Transverse colon (tissue), 4 donors: Measurements from ENCODE around the gene GNPNAT1. TPM values are rescaled to one million over a fixed set of nuclear protein-coding genes. Genes with fewer than 3 reads are reported as not detected.
"Not testable (repeated sequence)": the region's sequence is repeated elsewhere in the genome, so short reads cannot be mapped to it uniquely, and the experiment has no call there.

Source experiments
- DNase-seq: peaks from one replicate; pipeline ENCODE4 v3.0.0-alpha.2; 2019
- H3K27ac ChIP-seq, 4 donors: fragments of 200-600 bp; sonication (generic); 2 replicates each; pipeline ENCODE4 v1.5.1; 2016 to 2018; ENCODE audit warnings: inconsistent platforms in 4 of 4
- H3K27me3 ChIP-seq: fragments of 200-600 bp; sonication (generic); 2 replicates; pipeline ENCODE4 v1.5.1; 2017; ENCODE audit warnings: inconsistent platforms
- H3K36me3 ChIP-seq, 4 donors: fragments of 200-600 bp; sonication (generic); 2 replicates each; pipeline ENCODE4 v1.5.1; 2017 to 2019; ENCODE audit warnings: inconsistent platforms in 4 of 4
- H3K4me1 ChIP-seq, 4 donors: fragments of 200-600 bp; sonication (generic); 2 replicates each; pipeline ENCODE4 v1.5.1; 2017 to 2020; ENCODE audit warnings: inconsistent platforms in 4 of 4
- H3K4me3 ChIP-seq, 4 donors: fragments of 200-600 bp; sonication (generic); 1 replicate in 1 of 4; 2 replicates in 3 of 4; pipeline versions ENCODE4 v1.5.1 to v1.6.1; 2017 to 2019; ENCODE audit warnings: inconsistent platforms in 4 of 4
- H3K9me3 ChIP-seq, 2 donors: fragments of 200-600 bp; sonication (generic); 2 replicates each; pipeline ENCODE4 v1.5.1; 2017 to 2019; ENCODE audit warnings: inconsistent platforms in 2 of 2
- EP300 ChIP-seq: sonication (generic); formaldehyde crosslinking; IDR thresholded peaks from one replicate; pipeline ENCODE4 v1.6.1; 2017; ENCODE audit warnings: antibody characterized with exemption, low read depth
- POLR2A ChIP-seq: fragments of 450-650 bp; IDR thresholded peaks from one replicate; pipeline ENCODE4 v1.6.1; 2016; ENCODE audit warnings: antibody characterized with exemption, mild to moderate bottlenecking, moderate library complexity
- POLR2AphosphoS5 ChIP-seq, 3 donors: sonication (generic); formaldehyde crosslinking; IDR thresholded peaks; one replicate each; pipeline ENCODE4 v1.6.1; 2016; ENCODE audit warnings: antibody characterized with exemption in 3 of 3
- WGBS, 2 donors: methylation state at CpG; one replicate each; pipeline ENCODE4 v1.1.5; 2018; ENCODE audit warnings: low coverage in 1 of 2; 5-methylcytosine and 5-hydroxymethylcytosine counted together
- in situ Hi-C, 4 donors: fragments of 200-750 bp; cut with MboI; loops; one replicate each; pipeline versions ENCODE4 v1.15.0 to v1.15.1; 2017; ENCODE audit warnings: low sequenced_read_pairs in 3 of 4, low pct_ligation_motif_present in 1 of 4, low pct_unique_long_range_greater_than_20kb in 1 of 4
- intact Hi-C: fragments of 100-400 bp; cut with DNase I; formaldehyde crosslinking; loops from one replicate; pipeline ENCODE4 v1.15.1; 2023; ENCODE audit warnings: low total_unique reads
- small RNA-seq, 4 donors: library from RNA; depleted of rRNA; stranded (forward); fragments of <200 nt; gene quantifications; one replicate each; pipeline ENCODE3, GENCODE V24; 2016
- total RNA-seq, 4 donors: library from RNA; depleted of rRNA; stranded (reverse); fragments of >200 nt; gene quantifications; one replicate each; pipeline ENCODE4 v1.1.0, GENCODE V29; 2016
- TF ChIP-seq, protein P1 (sequence below), 5 experiments: fragments of 200-600 bp in 3 of 5; fragments of 450-650 bp in 2 of 5; sonication (generic) in 3 of 5; IDR thresholded peaks; 1 replicate in 2 of 5; 2 replicates in 3 of 5; pipeline ENCODE4 v1.5.1; 2016 to 2017; ENCODE audit warnings: antibody characterized with exemption in 5 of 5, inconsistent platforms in 3 of 5, mild to moderate bottlenecking in 2 of 5, moderate library complexity in 1 of 5

The GNPNAT1 gene
- total RNA-seq, 4 donors from 2014 or later = 7.5 to 17.1 (median 12.7) TPM

- intact Hi-C loops (no loop called here), in situ Hi-C loops (no loop called here)
- peak; percentile 99 for DNase-seq
Observed at GRCh38 chr14:52729925-52730708, 61.3 kb downstream of the GNPNAT1 start, which contains the start of gene STYX. Gene STYX, plus strand, starts transcription at chr14:52730166. Its CDS starts 309 bp downstream, at chr14:52730475.

GRCh38 chr14:52729585-52729924, 61.9 kb downstream of the GNPNAT1 start:
- intact Hi-C loops (no loop called here), in situ Hi-C loops (no loop called here)
- peaks cover 0 to 10% (median 4%) of the 10 kb centered on the region in 4 donors for H3K4me1 ChIP-seq
- no peaks in the 10 kb centered on the region for H3K9me3 ChIP-seq
- TF ChIP-seq POLR2A (no peak), EP300 (no peak), POLR2AphosphoS5 (IDR thresholded peaks at IDR 0.05) (no peak)
- TF ChIP-seq, protein P1, sequence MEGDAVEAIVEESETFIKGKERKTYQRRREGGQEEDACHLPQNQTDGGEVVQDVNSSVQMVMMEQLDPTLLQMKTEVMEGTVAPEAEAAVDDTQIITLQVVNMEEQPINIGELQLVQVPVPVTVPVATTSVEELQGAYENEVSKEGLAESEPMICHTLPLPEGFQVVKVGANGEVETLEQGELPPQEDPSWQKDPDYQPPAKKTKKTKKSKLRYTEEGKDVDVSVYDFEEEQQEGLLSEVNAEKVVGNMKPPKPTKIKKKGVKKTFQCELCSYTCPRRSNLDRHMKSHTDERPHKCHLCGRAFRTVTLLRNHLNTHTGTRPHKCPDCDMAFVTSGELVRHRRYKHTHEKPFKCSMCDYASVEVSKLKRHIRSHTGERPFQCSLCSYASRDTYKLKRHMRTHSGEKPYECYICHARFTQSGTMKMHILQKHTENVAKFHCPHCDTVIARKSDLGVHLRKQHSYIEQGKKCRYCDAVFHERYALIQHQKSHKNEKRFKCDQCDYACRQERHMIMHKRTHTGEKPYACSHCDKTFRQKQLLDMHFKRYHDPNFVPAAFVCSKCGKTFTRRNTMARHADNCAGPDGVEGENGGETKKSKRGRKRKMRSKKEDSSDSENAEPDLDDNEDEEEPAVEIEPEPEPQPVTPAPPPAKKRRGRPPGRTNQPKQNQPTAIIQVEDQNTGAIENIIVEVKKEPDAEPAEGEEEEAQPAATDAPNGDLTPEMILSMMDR (IDR thresholded peaks at IDR 0.05) = no peak
- DNase-seq = no peak
- no peaks in the 10 kb centered on the region for H3K27me3 ChIP-seq
- H3K36me3 ChIP-seq = peaks cover 0 to 26% (median 5%) of the 10 kb centered on the region in 4 donors
- WGBS, 2 donors = 2% methylated on average over 4 to 8 of the region's 8 CpGs
- peak overlapping the region; percentile 90 to 95 (median 93) for H3K27ac ChIP-seq
- H3K4me3 ChIP-seq = peak overlapping the region in 3 of 4 donors; percentile 75 to 99 (median 98)

More at GRCh38 chr14:52729925-52730708, 61.3 kb downstream of the GNPNAT1 start, which contains the start of gene STYX:
- no peaks in the 10 kb centered on the region for H3K27me3 ChIP-seq
- peaks cover 0 to 21% (median 4%) of the 10 kb centered on the region in 4 donors for H3K36me3 ChIP-seq
- peaks cover 0 to 10% (median 4%) of the 10 kb centered on the region in 4 donors for H3K4me1 ChIP-seq
- peak within 1 kb of the TSS; percentile 75 to 99 (median 87) for H3K4me3 ChIP-seq
- TF ChIP-seq POLR2AphosphoS5 (IDR thresholded peaks at IDR 0.05) (peak; percentile 76 to 92 (median 82)), POLR2A (peak; percentile 88), EP300 (no peak)
- TF ChIP-seq, protein P1 (IDR thresholded peaks at IDR 0.05) = peak in 4 of 5 experiments; percentile 24 to 64 (median 29)
- peak within 1 kb of the TSS; percentile 90 to 95 (median 93) for H3K27ac ChIP-seq
- WGBS, 2 donors = 1% methylated on average over 56 of the region's 72 CpGs; no CpG with 5 or more reads in 1 of the 2 donors
- H3K9me3 ChIP-seq = no peaks in the 10 kb centered on the region

GRCh38 chr14:52729035-52729434, 62.4 kb downstream of the GNPNAT1 start:
- H3K9me3 ChIP-seq, intact Hi-C loops, in situ Hi-C loops, DNase-seq, H3K27me3 ChIP-seq, H3K4me3 ChIP-seq: not testable (repeated sequence)
- H3K36me3 ChIP-seq = peaks cover 0 to 29% (median 8%) of the 10 kb centered on the region in 4 donors
- 93 to 95% methylated on average over 7 to 15 of the region's 15 CpGs for WGBS, 2 donors
- H3K4me1 ChIP-seq = peaks cover 0 to 10% (median 4%) of the 10 kb centered on the region in 4 donors
- peak overlapping the region in 3 of 4 donors; percentile 91 to 95 (median 95) for H3K27ac ChIP-seq

DNA sequence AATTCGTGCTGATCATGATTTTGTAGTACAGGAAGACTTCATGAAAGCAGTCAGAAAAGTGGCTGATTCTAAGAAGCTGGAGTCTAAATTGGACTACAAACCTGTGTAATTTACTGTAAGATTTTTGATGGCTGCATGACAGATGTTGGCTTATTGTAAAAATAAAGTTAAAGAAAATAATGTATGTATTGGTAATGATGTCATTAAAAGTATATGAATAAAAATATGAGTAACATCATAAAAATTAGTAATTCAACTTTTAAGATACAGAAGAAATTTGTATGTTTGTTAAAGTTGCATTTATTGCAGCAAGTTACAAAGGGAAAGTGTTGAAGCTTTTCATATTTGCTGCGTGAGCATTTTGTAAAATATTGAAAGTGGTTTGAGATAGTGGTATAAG, 63.9 kb downstream of the GNPNAT1 start:
- in situ Hi-C loops, DNase-seq, H3K27ac ChIP-seq, H3K27me3 ChIP-seq, H3K4me3 ChIP-seq, H3K9me3 ChIP-seq, intact Hi-C loops: not testable (repeated sequence)
- peaks cover 0 to 10% (median 4%) of the 10 kb centered on the region in 4 donors for H3K4me1 ChIP-seq
- 92 to 97% methylated on average over 2 of the region's 2 CpGs for WGBS, 2 donors
- H3K36me3 ChIP-seq = peaks cover 0 to 34% (median 13%) of the 10 kb centered on the region in 4 donors

Small RNA genes lying within 50 kb of the gene (small RNA-seq; reads per million reads assigned to genes)
- 0 reads per million in 4 donors for gene AL139317.2

Other genes with a start within 250 kb of the GNPNAT1 start
- 10 to 100 TPM in 1 of 4 donors, 1 to 10 TPM in 2, not detected in 1; 5.6 to 11.1 (median 7.1) TPM for gene TXNDC16, start 239.1 kb downstream of the GNPNAT1 start, total RNA-seq
- gene GPR137C, start 238.8 kb downstream of the GNPNAT1 start, total RNA-seq = 1 to 10 TPM in 1 of 4 donors, under 1 TPM in 3; 0.27 to 2.6 (median 0.36) TPM
- 10 to 100 TPM; 21.9 to 46.0 (median 35.6) TPM for gene ERO1A, start 96.0 kb downstream of the GNPNAT1 start, total RNA-seq
- 10 to 100 TPM in 3 of 4 donors, 1 to 10 TPM in 1; 6.8 to 87.8 (median 47.8) TPM for gene PSMC6, start 84.4 kb downstream of the GNPNAT1 start, total RNA-seq
- 10 to 100 TPM in 2 of 4 donors, 1 to 10 TPM in 2; 6.0 to 14.4 (median 9.1) TPM for gene STYX, start 61.4 kb downstream of the GNPNAT1 start, total RNA-seq
- gene FERMT2, start 159.4 kb upstream of the GNPNAT1 start, total RNA-seq = 100 to 1,000 TPM in 1 of 4 donors, 10 to 100 TPM in 3; 38.6 to 186 (median 62.7) TPM